ENCODE results near the gene CATSPERE.

GRCh38 chr1:244413736-244414135, 47.3 kb upstream of the CATSPERE start:
- TF ChIP-seq CTCF (IDR thresholded peaks at IDR 0.05) = no peak
- TF ChIP-seq POLR2A (IDR thresholded peaks at IDR 0.05) = no peak
